Spleen (tissue), 7 donors: ENCODE data around the gene PIM2.

Experiments
- POLR2A ChIP-seq, 3 donors: fragments of 450-650 bp; IDR thresholded peaks; one replicate each; pipeline ENCODE4 v1.5.1; 2017; ENCODE audit warnings: antibody characterized with exemption in 3 of 3, mild to moderate bottlenecking in 1 of 3
- TF ChIP-seq, protein P1 (sequence below), 11 experiments: fragments of 200-600 bp in 7 of 11; fragments of 450-650 bp in 4 of 11; sonication (generic) in 4 of 11; IDR thresholded peaks in 8 of 11; conservative IDR thresholded peaks in 3 of 11; 1 replicate in 7 of 11; 2 replicates in 4 of 11; pipeline versions ENCODE4 v1.4.0 to v1.8.0; 2016 to 2021; ENCODE audit warnings: antibody characterized with exemption in 11 of 11, inconsistent platforms in 4 of 11, mild to moderate bottlenecking in 1 of 11
- donor health status: DM: no; HTN: no; CAD: no; lungs with moderate emphysema.
- donor health status: DM: no; HTN: no; CAD: no.
- donor health status: DM: no; HTN: no; CAD: no.

DNA sequence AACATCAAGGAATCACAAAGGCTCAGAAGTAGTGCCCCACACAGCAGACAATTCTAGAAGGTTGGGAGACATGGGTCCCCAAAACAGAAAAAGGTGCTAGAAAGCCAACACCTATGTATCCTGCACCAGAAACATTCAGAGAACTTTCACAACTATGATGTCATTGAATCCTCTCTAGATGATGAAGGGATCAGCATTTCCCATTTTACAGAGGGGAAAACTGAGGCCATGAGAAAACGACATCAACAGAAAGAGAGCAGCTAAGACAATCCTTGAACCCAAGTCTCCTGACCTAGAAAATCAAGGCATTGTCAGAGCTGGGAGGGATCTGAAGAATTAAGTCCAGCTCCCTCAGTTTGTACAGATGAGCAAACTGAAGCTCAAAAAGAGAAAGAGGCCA is 49.6 kb upstream of the PIM2 start:
- TF ChIP-seq, protein P1, sequence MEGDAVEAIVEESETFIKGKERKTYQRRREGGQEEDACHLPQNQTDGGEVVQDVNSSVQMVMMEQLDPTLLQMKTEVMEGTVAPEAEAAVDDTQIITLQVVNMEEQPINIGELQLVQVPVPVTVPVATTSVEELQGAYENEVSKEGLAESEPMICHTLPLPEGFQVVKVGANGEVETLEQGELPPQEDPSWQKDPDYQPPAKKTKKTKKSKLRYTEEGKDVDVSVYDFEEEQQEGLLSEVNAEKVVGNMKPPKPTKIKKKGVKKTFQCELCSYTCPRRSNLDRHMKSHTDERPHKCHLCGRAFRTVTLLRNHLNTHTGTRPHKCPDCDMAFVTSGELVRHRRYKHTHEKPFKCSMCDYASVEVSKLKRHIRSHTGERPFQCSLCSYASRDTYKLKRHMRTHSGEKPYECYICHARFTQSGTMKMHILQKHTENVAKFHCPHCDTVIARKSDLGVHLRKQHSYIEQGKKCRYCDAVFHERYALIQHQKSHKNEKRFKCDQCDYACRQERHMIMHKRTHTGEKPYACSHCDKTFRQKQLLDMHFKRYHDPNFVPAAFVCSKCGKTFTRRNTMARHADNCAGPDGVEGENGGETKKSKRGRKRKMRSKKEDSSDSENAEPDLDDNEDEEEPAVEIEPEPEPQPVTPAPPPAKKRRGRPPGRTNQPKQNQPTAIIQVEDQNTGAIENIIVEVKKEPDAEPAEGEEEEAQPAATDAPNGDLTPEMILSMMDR (IDR thresholded peaks at IDR 0.05 in 8 of 11, conservative IDR thresholded peaks at IDR 0.05 in 3 of 11): no peak
- TF ChIP-seq POLR2A (IDR thresholded peaks at IDR 0.05): no peak
